ENCODE measurements around the gene PEX11B.
"Not testable (repeated sequence)": the region's sequence is repeated elsewhere in the genome, so short reads cannot be mapped to it uniquely, and the experiment has no call there.

Gene PEX11B

DNA sequence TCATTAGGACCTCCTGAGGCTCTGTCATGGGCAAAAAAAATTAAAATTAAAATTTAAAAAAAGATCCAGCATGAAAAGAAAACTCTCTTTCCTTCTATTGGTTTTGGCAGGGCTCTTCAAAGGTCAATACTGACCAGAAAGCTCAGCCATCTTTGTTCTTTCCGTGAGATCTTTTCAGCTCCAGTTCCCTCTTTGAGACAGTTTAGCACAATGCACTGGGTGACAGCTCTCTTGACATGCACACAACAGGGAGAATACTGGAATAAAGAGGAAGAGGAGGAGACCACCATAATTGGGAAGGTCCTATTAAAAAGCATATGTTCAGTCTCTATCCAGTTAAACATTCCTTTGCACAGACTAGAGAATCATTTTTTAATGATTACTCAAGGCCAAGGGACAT, 33.0 kb upstream of the PEX11B start:
- H3K27ac ChIP-seq (ENCODE audit: low read length), result no peak overlapping the region
- no CpG with 5 or more reads among the region's 1 CpG for WGBS (ENCODE audit: insufficient coverage, insufficient read length)
- DNase-seq (ENCODE audit: low read depth, low spot score), result no peak
- no peak overlapping the region for H3K4me3 ChIP-seq (ENCODE audit: low read length)
- peaks cover 2% of the 10 kb centered on the region; the same call in 1 of the 2 replicates for H3K4me1 ChIP-seq (ENCODE audit: control insufficient read depth, insufficient read depth, low read length)
- no peaks in the 10 kb centered on the region for H3K36me3 ChIP-seq (ENCODE audit: control insufficient read depth, insufficient read depth, low read length)
- H3K9me3 ChIP-seq (ENCODE audit: control insufficient read depth, insufficient read depth, low read length), result no peaks in the 10 kb centered on the region
- H3K27me3 ChIP-seq (ENCODE audit: control insufficient read depth, insufficient read depth, low read length), result peaks cover 2% of the 10 kb centered on the region; the same call in 1 of the 2 replicates

DNA sequence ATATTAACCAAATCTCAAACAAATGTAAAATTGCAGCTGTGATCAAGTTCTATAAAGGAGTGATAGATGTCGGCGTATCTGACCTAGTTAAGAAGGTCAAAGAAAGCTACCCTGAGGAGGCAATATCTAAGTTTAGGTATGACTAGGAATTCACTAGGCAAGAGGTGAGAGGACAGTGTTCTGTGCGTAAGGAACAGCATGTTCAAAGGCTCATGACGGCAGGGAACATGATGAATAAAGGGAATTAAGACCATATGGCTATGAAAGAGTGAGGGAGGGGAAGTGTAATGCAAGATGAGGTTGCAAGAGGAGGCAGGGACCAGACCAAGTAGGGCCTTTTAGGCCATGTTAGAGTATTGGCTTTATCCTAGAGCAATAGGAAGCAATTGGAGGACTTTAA, 30.7 kb upstream of the PEX11B start:
- H3K27ac ChIP-seq (ENCODE audit: low read length), result no peak overlapping the region
- no peak for DNase-seq (ENCODE audit: low read depth, low spot score)
- H3K36me3 ChIP-seq (ENCODE audit: control insufficient read depth, insufficient read depth, low read length), result no peaks in the 10 kb centered on the region
- peaks cover 2% of the 10 kb centered on the region; the same call in 1 of the 2 replicates for H3K4me1 ChIP-seq (ENCODE audit: control insufficient read depth, insufficient read depth, low read length)
- H3K9me3 ChIP-seq (ENCODE audit: control insufficient read depth, insufficient read depth, low read length), result no peaks in the 10 kb centered on the region
- H3K4me3 ChIP-seq (ENCODE audit: low read length), result no peak overlapping the region
- WGBS (ENCODE audit: insufficient coverage, insufficient read length), result no CpG with 5 or more reads among the region's 4 CpGs
- no peaks in the 10 kb centered on the region for H3K27me3 ChIP-seq (ENCODE audit: control insufficient read depth, insufficient read depth, low read length)

DNA sequence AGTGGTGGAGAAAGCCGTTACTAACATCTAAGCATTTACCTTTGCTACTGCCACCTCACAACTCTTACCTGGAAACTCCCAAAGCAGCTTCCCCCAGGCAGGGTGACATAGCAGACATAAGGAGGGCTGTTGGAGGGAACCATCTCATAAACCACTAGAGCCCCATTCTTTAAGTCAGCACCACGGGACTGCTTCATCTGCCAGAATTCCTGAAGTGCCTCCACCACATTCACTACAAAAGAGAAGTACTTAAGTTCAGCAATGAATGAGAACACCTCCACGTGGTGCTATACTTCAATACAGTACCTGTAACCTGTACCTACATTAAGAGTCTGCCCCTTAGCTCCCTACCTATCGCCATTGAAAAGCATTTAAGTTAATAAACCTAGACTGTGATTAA, 29.0 kb upstream of the PEX11B start:
- no peak overlapping the region for H3K27ac ChIP-seq (ENCODE audit: low read length)
- WGBS (ENCODE audit: insufficient coverage, insufficient read length), result no CpG with 5 or more reads among the region's 4 CpGs
- no peaks in the 10 kb centered on the region for H3K9me3 ChIP-seq (ENCODE audit: control insufficient read depth, insufficient read depth, low read length)
- H3K4me3 ChIP-seq (ENCODE audit: low read length), result no peak overlapping the region
- DNase-seq (ENCODE audit: low read depth, low spot score), result no peak
- H3K36me3 ChIP-seq (ENCODE audit: control insufficient read depth, insufficient read depth, low read length), result no peaks in the 10 kb centered on the region
- H3K27me3 ChIP-seq (ENCODE audit: control insufficient read depth, insufficient read depth, low read length), result no peaks in the 10 kb centered on the region
- peaks cover 2% of the 10 kb centered on the region; the same call in 1 of the 2 replicates for H3K4me1 ChIP-seq (ENCODE audit: control insufficient read depth, insufficient read depth, low read length)

DNA sequence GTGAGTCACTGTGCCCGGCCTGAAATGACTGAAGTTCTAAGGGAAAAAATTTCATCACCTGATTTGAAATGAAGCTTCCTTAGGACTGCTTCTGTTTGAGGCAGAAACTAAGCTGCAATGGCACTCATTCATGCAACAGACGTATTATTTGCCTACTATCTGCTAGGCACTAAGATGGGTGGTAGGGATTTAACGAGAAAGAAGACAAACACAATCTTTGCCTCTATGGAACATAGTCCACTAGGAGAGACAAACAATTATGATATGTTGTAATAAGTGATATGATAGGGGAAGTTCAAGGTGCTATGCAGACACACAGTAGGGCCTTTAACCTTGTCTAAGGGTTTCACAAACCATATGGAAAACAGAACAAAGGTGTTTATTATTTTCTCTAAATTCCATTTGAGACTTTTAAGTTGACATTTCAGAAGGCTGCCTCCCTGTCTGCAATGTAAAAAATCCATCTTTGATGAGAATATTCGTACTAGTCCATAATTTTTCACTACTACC, 28.0 kb upstream of the PEX11B start:
- Histone ChIP-seq H3K4me3 (ENCODE audit: low read length) (no peak overlapping the region), H3K27me3 (ENCODE audit: control insufficient read depth, insufficient read depth, low read length) (no peaks in the 10 kb centered on the region), H3K9me3 (ENCODE audit: control insufficient read depth, insufficient read depth, low read length) (no peaks in the 10 kb centered on the region), H3K4me1 (ENCODE audit: control insufficient read depth, insufficient read depth, low read length) (peaks cover 2% of the 10 kb centered on the region; the same call in 1 of the 2 replicates), H3K36me3 (ENCODE audit: control insufficient read depth, insufficient read depth, low read length) (no peaks in the 10 kb centered on the region), H3K27ac (ENCODE audit: low read length) (no peak overlapping the region)
- DNase-seq (ENCODE audit: low read depth, low spot score), result no peak
- WGBS (ENCODE audit: insufficient coverage, insufficient read length), result no CpG with 5 or more reads among the region's 4 CpGs

DNA sequence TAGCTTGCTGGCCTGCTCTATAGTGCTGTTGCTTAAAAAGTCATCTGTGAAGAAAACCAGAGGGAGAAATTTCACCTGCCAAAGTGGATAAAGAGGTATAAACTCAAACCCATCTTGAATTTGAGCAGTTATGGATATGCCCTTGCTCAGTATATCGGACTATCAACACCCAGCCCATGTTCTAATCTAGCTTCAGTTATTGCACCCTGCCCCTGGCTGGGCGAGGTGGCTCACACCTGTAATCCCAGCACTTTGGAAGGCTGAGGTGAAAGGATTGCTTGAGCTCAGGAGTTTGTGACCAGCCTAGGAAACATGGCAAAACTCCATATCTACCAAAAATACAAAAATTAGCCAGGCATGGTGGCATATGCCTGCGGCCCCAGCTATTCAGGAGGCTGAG, 26.0 kb upstream of the PEX11B start:
- Histone ChIP-seq H3K36me3 (ENCODE audit: control insufficient read depth, insufficient read depth, low read length) (no peaks in the 10 kb centered on the region), H3K27ac (ENCODE audit: low read length) (no peak overlapping the region), H3K4me1 (ENCODE audit: control insufficient read depth, insufficient read depth, low read length) (no peaks in the 10 kb centered on the region; the same call in 1 of the 2 replicates), H3K4me3 (ENCODE audit: low read length) (no peak overlapping the region), H3K27me3 (ENCODE audit: control insufficient read depth, insufficient read depth, low read length) (no peaks in the 10 kb centered on the region), H3K9me3 (ENCODE audit: control insufficient read depth, insufficient read depth, low read length) (no peaks in the 10 kb centered on the region)
- whole genome bisulfite sequencing (ENCODE audit: insufficient coverage, insufficient read length), result no CpG with 5 or more reads among the region's 3 CpGs
- no peak for DNase-seq (ENCODE audit: low read depth, low spot score)

DNA sequence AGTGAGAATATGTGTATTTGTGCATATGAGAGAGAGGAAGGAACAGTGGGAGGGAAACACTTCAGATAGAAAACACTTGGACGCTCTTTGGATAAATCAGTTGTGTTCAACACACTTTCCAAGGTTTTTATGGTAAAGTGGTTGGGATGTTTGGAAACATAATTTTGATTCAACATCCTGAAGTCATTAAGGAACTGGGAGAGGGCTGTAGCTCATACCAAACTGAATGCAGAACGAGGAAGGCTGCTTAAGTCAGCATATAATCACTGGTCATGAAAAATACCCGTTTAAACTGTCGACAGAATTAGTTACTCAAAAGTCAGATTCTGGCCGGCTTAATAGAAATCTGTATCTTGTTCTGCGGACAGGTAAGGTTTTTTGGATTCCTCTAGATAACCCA, 24.4 kb upstream of the PEX11B start:
- no peaks in the 10 kb centered on the region for H3K36me3 ChIP-seq (ENCODE audit: control insufficient read depth, insufficient read depth, low read length)
- no peaks in the 10 kb centered on the region; the same call in 1 of the 2 replicates for H3K4me1 ChIP-seq (ENCODE audit: control insufficient read depth, insufficient read depth, low read length)
- no peak overlapping the region for H3K27ac ChIP-seq (ENCODE audit: low read length)
- DNase-seq (ENCODE audit: low read depth, low spot score), result no peak
- no peaks in the 10 kb centered on the region for H3K27me3 ChIP-seq (ENCODE audit: control insufficient read depth, insufficient read depth, low read length)
- H3K4me3 ChIP-seq (ENCODE audit: low read length), result no peak overlapping the region
- H3K9me3 ChIP-seq (ENCODE audit: control insufficient read depth, insufficient read depth, low read length), result no peaks in the 10 kb centered on the region
- no CpG with 5 or more reads among the region's 6 CpGs for WGBS (ENCODE audit: insufficient coverage, insufficient read length)

DNA sequence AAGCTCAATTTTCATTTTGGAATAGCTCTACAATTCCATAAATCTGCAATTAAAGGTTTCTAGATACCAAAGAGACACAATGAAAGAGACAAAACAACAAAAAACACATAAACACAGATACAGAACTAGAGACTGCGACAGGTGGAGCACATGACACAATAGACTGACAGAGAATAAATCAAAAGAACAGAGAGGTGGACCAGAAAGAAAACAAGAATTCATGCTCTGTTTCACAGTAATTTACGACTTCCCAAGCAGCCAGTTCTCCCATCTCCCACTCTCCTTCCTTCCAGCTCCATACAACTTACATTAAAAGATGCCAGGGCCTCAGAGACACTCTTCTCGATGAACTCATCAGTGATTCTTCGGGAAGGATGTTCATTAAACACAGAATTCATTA, 23.9 kb upstream of the PEX11B start:
- Histone ChIP-seq H3K36me3 (ENCODE audit: control insufficient read depth, insufficient read depth, low read length) (no peaks in the 10 kb centered on the region), H3K4me1 (ENCODE audit: control insufficient read depth, insufficient read depth, low read length) (no peaks in the 10 kb centered on the region; the same call in 1 of the 2 replicates), H3K4me3 (ENCODE audit: low read length) (no peak overlapping the region), H3K9me3 (ENCODE audit: control insufficient read depth, insufficient read depth, low read length) (no peaks in the 10 kb centered on the region), H3K27me3 (ENCODE audit: control insufficient read depth, insufficient read depth, low read length) (no peaks in the 10 kb centered on the region), H3K27ac (ENCODE audit: low read length) (no peak overlapping the region)
- no peak for DNase-seq (ENCODE audit: low read depth, low spot score)
- WGBS (ENCODE audit: insufficient coverage, insufficient read length), result no CpG with 5 or more reads among the region's 4 CpGs

DNA sequence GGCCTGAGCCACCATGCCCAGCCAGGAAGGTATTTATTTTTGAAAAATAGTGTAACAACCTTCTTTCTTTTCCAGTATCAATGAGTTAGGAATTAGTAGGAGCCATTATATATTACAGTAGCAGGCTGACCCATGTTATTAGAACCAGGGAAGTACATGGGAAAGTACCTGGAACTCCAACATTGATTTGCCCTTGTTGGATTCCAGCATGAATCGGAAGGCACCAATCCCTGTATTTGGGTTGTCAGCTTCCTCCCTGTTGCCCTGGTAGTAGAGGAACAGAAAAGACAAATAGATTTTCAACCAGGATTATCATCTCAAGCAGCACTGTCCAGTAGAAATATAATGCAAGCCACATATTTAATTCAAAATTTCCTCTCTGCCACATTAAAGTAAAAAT, 18.9 kb upstream of the PEX11B start:
- Histone ChIP-seq H3K27me3 (ENCODE audit: control insufficient read depth, insufficient read depth, low read length) (no peaks in the 10 kb centered on the region), H3K4me3 (ENCODE audit: low read length) (no peak overlapping the region), H3K4me1 (ENCODE audit: control insufficient read depth, insufficient read depth, low read length) (no peaks in the 10 kb centered on the region), H3K36me3 (ENCODE audit: control insufficient read depth, insufficient read depth, low read length) (no peaks in the 10 kb centered on the region), H3K27ac (ENCODE audit: low read length) (no peak overlapping the region), H3K9me3 (ENCODE audit: control insufficient read depth, insufficient read depth, low read length) (no peaks in the 10 kb centered on the region)
- no peak for DNase-seq (ENCODE audit: low read depth, low spot score)
- WGBS (ENCODE audit: insufficient coverage, insufficient read length), result no CpG with 5 or more reads among the region's 1 CpG

DNA sequence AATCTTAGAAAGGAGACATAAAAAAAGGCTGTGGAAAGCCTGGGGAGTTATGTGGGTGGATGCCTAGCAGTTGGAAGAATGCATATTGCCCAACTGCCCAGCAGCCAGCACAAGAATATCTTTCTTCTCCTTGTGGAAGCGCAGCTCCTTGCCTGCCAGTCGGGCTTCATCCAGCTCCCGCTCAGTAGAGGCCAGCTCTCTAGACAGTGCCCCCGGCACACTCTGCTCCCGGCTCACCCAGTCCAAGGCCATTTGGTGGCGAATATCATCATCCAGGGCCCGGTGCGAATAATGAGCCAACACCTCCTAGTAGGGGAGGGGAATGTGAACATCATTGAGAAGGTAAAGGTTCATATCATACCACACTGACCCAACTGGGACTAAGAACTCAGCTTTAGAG, 17.7 kb upstream of the PEX11B start:
- Histone ChIP-seq H3K9me3 (ENCODE audit: control insufficient read depth, insufficient read depth, low read length) (no peaks in the 10 kb centered on the region), H3K27me3 (ENCODE audit: control insufficient read depth, insufficient read depth, low read length) (no peaks in the 10 kb centered on the region), H3K4me3 (ENCODE audit: low read length) (no peak overlapping the region), H3K36me3 (ENCODE audit: control insufficient read depth, insufficient read depth, low read length) (no peaks in the 10 kb centered on the region), H3K4me1 (ENCODE audit: control insufficient read depth, insufficient read depth, low read length) (no peaks in the 10 kb centered on the region), H3K27ac (ENCODE audit: low read length) (no peak overlapping the region)
- WGBS (ENCODE audit: insufficient coverage, insufficient read length), result no CpG with 5 or more reads among the region's 8 CpGs
- no peak for DNase-seq (ENCODE audit: low read depth, low spot score)

DNA sequence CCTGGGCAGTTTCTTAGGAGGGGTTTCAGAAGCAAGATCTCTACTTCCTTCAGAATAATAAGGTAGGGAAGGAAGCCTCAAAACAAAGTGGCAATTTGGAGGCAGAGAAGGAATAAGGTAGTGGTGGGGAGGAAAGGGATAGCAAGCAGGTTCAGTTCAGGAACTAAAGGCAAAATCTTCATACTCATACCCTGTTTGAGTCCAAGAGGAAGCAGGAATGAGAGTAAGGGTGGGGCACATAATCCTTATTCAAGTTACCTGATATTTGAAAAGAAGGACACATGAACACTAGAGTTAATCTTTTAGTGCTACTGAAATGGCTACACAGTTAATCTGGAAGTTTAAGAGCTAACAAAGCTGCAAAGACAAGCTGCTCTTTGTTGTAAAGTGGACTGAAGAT, 17.2 kb upstream of the PEX11B start:
- DNase-seq (ENCODE audit: low read depth, low spot score), result no peak
- no peak overlapping the region for H3K4me3 ChIP-seq (ENCODE audit: low read length)
- H3K27ac ChIP-seq (ENCODE audit: low read length), result no peak overlapping the region

DNA sequence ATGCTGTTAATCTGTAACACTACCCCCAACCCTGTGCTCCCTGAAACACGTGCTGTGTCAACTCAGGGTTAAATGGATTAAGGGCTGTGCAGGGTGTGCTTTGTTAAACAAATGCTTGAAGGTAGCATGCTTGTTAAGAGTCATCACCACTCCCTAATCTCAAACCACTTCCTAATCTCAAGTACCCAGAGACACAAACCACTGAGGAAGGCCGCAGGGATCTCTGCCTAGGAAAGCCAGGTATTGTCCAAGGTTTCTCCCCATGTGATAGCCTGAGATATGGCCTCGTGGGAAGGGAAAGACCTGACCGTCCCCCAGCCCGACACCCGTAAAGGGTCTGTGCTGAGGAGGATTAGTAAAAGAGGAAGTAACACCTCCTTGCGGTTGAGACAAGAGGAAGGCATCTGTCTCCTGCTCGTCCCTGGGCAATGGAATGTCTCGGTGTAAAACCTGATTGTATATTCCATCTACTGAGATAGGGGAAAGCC, 14.0 kb upstream of the PEX11B start:
- not testable (repeated sequence) for H3K27ac ChIP-seq (ENCODE audit: low read length); H3K27me3 ChIP-seq (ENCODE audit: control insufficient read depth, insufficient read depth, low read length); H3K4me1 ChIP-seq (ENCODE audit: control insufficient read depth, insufficient read depth, low read length); DNase-seq (ENCODE audit: low read depth, low spot score); H3K9me3 ChIP-seq (ENCODE audit: control insufficient read depth, insufficient read depth, low read length); H3K36me3 ChIP-seq (ENCODE audit: control insufficient read depth, insufficient read depth, low read length); H3K4me3 ChIP-seq (ENCODE audit: low read length)
- WGBS (ENCODE audit: insufficient coverage, insufficient read length), result no CpG with 5 or more reads among the region's 9 CpGs

More for the DNA sequence above, 17.2 kb upstream of the PEX11B start:
- Histone ChIP-seq H3K27me3 (ENCODE audit: control insufficient read depth, insufficient read depth, low read length) (no peaks in the 10 kb centered on the region), H3K4me1 (ENCODE audit: control insufficient read depth, insufficient read depth, low read length) (no peaks in the 10 kb centered on the region), H3K9me3 (ENCODE audit: control insufficient read depth, insufficient read depth, low read length) (no peaks in the 10 kb centered on the region), H3K36me3 (ENCODE audit: control insufficient read depth, insufficient read depth, low read length) (no peaks in the 10 kb centered on the region)
